SU-DHL-6 (cell line): ENCODE data around the gene FAM111B.
"Not testable (repeated sequence)": the region's sequence is repeated elsewhere in the genome, so short reads cannot be mapped to it uniquely, and the experiment has no call there.

Experiments
- EZH2phosphoT487 ChIP-seq: fragments of 200-600 bp; sonication (generic), shearing (Covaris generic); conservative IDR thresholded peaks from 2 replicates; pipeline ENCODE4 v1.6.1; 2018; ENCODE audit warnings: mild to moderate bottlenecking, antibody characterized with exemption, low read length, moderate library complexity, mixed read lengths
- TF ChIP-seq, protein P1 (sequence below): fragments of 200-600 bp; sonication (generic); IDR thresholded peaks from one replicate; pipeline ENCODE4 v1.5.1; 2017; ENCODE audit warnings: antibody characterized with exemption, mild to moderate bottlenecking, low read length, moderate library complexity; ENCODE audit not compliant: insufficient read depth, poor library complexity, severe bottlenecking

DNA sequence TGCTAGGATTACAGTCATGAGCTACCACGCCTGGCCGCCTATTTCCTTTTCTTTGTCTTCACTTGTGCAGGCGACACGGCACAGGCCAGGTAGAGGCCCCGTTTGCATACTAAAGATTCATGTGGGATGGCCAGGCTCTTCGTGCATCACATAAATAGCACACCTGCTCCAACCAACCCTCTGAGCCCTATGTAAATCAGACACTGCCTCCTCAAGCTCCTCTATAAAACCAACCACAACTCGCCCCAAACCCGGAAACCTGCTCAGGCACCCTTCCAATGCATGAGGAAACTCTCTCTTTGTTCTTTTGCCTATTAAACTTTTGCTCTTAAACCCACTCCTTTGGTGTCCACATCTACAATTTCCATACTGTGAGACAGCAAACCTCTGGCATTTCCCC, 9.1 kb upstream of the FAM111B start:
- TF ChIP-seq, protein P1, sequence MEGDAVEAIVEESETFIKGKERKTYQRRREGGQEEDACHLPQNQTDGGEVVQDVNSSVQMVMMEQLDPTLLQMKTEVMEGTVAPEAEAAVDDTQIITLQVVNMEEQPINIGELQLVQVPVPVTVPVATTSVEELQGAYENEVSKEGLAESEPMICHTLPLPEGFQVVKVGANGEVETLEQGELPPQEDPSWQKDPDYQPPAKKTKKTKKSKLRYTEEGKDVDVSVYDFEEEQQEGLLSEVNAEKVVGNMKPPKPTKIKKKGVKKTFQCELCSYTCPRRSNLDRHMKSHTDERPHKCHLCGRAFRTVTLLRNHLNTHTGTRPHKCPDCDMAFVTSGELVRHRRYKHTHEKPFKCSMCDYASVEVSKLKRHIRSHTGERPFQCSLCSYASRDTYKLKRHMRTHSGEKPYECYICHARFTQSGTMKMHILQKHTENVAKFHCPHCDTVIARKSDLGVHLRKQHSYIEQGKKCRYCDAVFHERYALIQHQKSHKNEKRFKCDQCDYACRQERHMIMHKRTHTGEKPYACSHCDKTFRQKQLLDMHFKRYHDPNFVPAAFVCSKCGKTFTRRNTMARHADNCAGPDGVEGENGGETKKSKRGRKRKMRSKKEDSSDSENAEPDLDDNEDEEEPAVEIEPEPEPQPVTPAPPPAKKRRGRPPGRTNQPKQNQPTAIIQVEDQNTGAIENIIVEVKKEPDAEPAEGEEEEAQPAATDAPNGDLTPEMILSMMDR = not testable (repeated sequence)
- not testable (repeated sequence) for TF ChIP-seq EZH2phosphoT487
